ENCODE measurements around the gene PGM5. TPM values are rescaled to one million over a fixed set of nuclear protein-coding genes. Genes with fewer than 3 reads are reported as not detected.
"Not testable (repeated sequence)": the region's sequence is repeated elsewhere in the genome, so short reads cannot be mapped to it uniquely, and the experiment has no call there.

Gene PGM5
- total RNA-seq, 1 experiment from 2014 or later, result 4.2 TPM

- CTCF ChIA-PET; H3K36me3 ChIP-seq (ENCODE audit: control insufficient read depth, insufficient read depth, low read length); H3K4me3 ChIP-seq (ENCODE audit: low read depth, low read length); H3K9me3 Mint-ChIP-seq (ENCODE audit: unreplicated experiment); intact Hi-C loops (cut with micrococcal nuclease; ENCODE audit: unreplicated experiment); H3K4me3 Mint-ChIP-seq (ENCODE audit: unreplicated experiment); H3K27me3 ChIP-seq (replicated peaks; ENCODE audit: control insufficient read depth, insufficient read depth, low read length); H3K27me3 Mint-ChIP-seq (ENCODE audit: insufficient read depth, unreplicated experiment); POLR2A ChIA-PET; BruUV-seq (replicated peaks); H3K9me3 ChIP-seq; H3K36me3 Mint-ChIP-seq (ENCODE audit: insufficient read depth, unreplicated experiment); H3K4me1 ChIP-seq; H3K4me1 Mint-ChIP-seq (ENCODE audit: low read depth, unreplicated experiment); H3K27ac Mint-ChIP-seq (ENCODE audit: unreplicated experiment); DNase-seq: not testable (repeated sequence)
Observed at GRCh38 chr9:68329106-68329505, 27.3 kb upstream of the PGM5 start.

- H3K27ac Mint-ChIP-seq (ENCODE audit: unreplicated experiment); intact Hi-C loops (cut with micrococcal nuclease; ENCODE audit: unreplicated experiment): not testable (repeated sequence)
Observed at GRCh38 chr9:68330531-68331173, 25.8 kb upstream of the PGM5 start.

GRCh38 chr9:68332122-68332521 is 24.3 kb upstream of the PGM5 start:
- H3K27ac Mint-ChIP-seq (ENCODE audit: unreplicated experiment); H3K27me3 Mint-ChIP-seq (ENCODE audit: insufficient read depth, unreplicated experiment); H3K36me3 Mint-ChIP-seq (ENCODE audit: insufficient read depth, unreplicated experiment); H3K36me3 ChIP-seq (ENCODE audit: control insufficient read depth, insufficient read depth, low read length); H3K9me3 Mint-ChIP-seq (ENCODE audit: unreplicated experiment); H3K27me3 ChIP-seq (replicated peaks; ENCODE audit: control insufficient read depth, insufficient read depth, low read length); H3K4me3 Mint-ChIP-seq (ENCODE audit: unreplicated experiment); H3K4me3 ChIP-seq (ENCODE audit: low read depth, low read length); DNase-seq; POLR2A ChIA-PET; H3K4me1 Mint-ChIP-seq (ENCODE audit: low read depth, unreplicated experiment); intact Hi-C loops (cut with micrococcal nuclease; ENCODE audit: unreplicated experiment); BruUV-seq (replicated peaks); H3K9me3 ChIP-seq; CTCF ChIA-PET; H3K4me1 ChIP-seq: not testable (repeated sequence)

More at GRCh38 chr9:68330531-68331173, 25.8 kb upstream of the PGM5 start:
- H3K27me3 ChIP-seq (replicated peaks; ENCODE audit: control insufficient read depth, insufficient read depth, low read length); CTCF ChIA-PET; H3K27me3 Mint-ChIP-seq (ENCODE audit: insufficient read depth, unreplicated experiment); H3K4me1 ChIP-seq; H3K4me1 Mint-ChIP-seq (ENCODE audit: low read depth, unreplicated experiment); H3K36me3 Mint-ChIP-seq (ENCODE audit: insufficient read depth, unreplicated experiment); BruUV-seq (replicated peaks); H3K4me3 Mint-ChIP-seq (ENCODE audit: unreplicated experiment); POLR2A ChIA-PET; H3K9me3 ChIP-seq; H3K4me3 ChIP-seq (ENCODE audit: low read depth, low read length); DNase-seq; H3K9me3 Mint-ChIP-seq (ENCODE audit: unreplicated experiment); H3K36me3 ChIP-seq (ENCODE audit: control insufficient read depth, insufficient read depth, low read length): not testable (repeated sequence)

GRCh38 chr9:68335935-68336334 is 20.5 kb upstream of the PGM5 start:
- H3K4me3 Mint-ChIP-seq (ENCODE audit: unreplicated experiment); H3K4me1 ChIP-seq; H3K27me3 Mint-ChIP-seq (ENCODE audit: insufficient read depth, unreplicated experiment); BruUV-seq (replicated peaks); H3K36me3 Mint-ChIP-seq (ENCODE audit: insufficient read depth, unreplicated experiment); DNase-seq; H3K4me3 ChIP-seq (ENCODE audit: low read depth, low read length); CTCF ChIA-PET; H3K27me3 ChIP-seq (replicated peaks; ENCODE audit: control insufficient read depth, insufficient read depth, low read length); POLR2A ChIA-PET; intact Hi-C loops (cut with micrococcal nuclease; ENCODE audit: unreplicated experiment); H3K9me3 ChIP-seq; H3K27ac Mint-ChIP-seq (ENCODE audit: unreplicated experiment); H3K4me1 Mint-ChIP-seq (ENCODE audit: low read depth, unreplicated experiment); H3K9me3 Mint-ChIP-seq (ENCODE audit: unreplicated experiment); H3K36me3 ChIP-seq (ENCODE audit: control insufficient read depth, insufficient read depth, low read length): not testable (repeated sequence)

- H3K27me3 ChIP-seq (replicated peaks; ENCODE audit: control insufficient read depth, insufficient read depth, low read length); H3K4me3 Mint-ChIP-seq (ENCODE audit: unreplicated experiment); H3K4me1 ChIP-seq; intact Hi-C loops (cut with micrococcal nuclease; ENCODE audit: unreplicated experiment); H3K9me3 ChIP-seq; H3K27ac Mint-ChIP-seq (ENCODE audit: unreplicated experiment); CTCF ChIA-PET; H3K36me3 Mint-ChIP-seq (ENCODE audit: insufficient read depth, unreplicated experiment); H3K4me3 ChIP-seq (ENCODE audit: low read depth, low read length); H3K9me3 Mint-ChIP-seq (ENCODE audit: unreplicated experiment); H3K36me3 ChIP-seq (ENCODE audit: control insufficient read depth, insufficient read depth, low read length); DNase-seq; H3K27me3 Mint-ChIP-seq (ENCODE audit: insufficient read depth, unreplicated experiment); POLR2A ChIA-PET; BruUV-seq (replicated peaks); H3K4me1 Mint-ChIP-seq (ENCODE audit: low read depth, unreplicated experiment): not testable (repeated sequence)
Observed at GRCh38 chr9:68336639-68337339, 19.6 kb upstream of the PGM5 start.

- H3K4me3 Mint-ChIP-seq (ENCODE audit: unreplicated experiment); CTCF ChIA-PET; H3K27me3 Mint-ChIP-seq (ENCODE audit: insufficient read depth, unreplicated experiment); POLR2A ChIA-PET; BruUV-seq (replicated peaks); H3K27ac Mint-ChIP-seq (ENCODE audit: unreplicated experiment); H3K9me3 Mint-ChIP-seq (ENCODE audit: unreplicated experiment); H3K4me1 ChIP-seq; H3K9me3 ChIP-seq; H3K4me3 ChIP-seq (ENCODE audit: low read depth, low read length); H3K36me3 ChIP-seq (ENCODE audit: control insufficient read depth, insufficient read depth, low read length); H3K4me1 Mint-ChIP-seq (ENCODE audit: low read depth, unreplicated experiment); DNase-seq; H3K36me3 Mint-ChIP-seq (ENCODE audit: insufficient read depth, unreplicated experiment); intact Hi-C loops (cut with micrococcal nuclease; ENCODE audit: unreplicated experiment); H3K27me3 ChIP-seq (replicated peaks; ENCODE audit: control insufficient read depth, insufficient read depth, low read length): not testable (repeated sequence)
Observed at GRCh38 chr9:68338000-68338399, 18.4 kb upstream of the PGM5 start.

- CTCF ChIA-PET; H3K27me3 ChIP-seq (replicated peaks; ENCODE audit: control insufficient read depth, insufficient read depth, low read length); H3K27ac Mint-ChIP-seq (ENCODE audit: unreplicated experiment); H3K36me3 Mint-ChIP-seq (ENCODE audit: insufficient read depth, unreplicated experiment); H3K9me3 Mint-ChIP-seq (ENCODE audit: unreplicated experiment); H3K4me1 ChIP-seq; BruUV-seq (replicated peaks); H3K4me1 Mint-ChIP-seq (ENCODE audit: low read depth, unreplicated experiment); H3K27me3 Mint-ChIP-seq (ENCODE audit: insufficient read depth, unreplicated experiment); H3K4me3 ChIP-seq (ENCODE audit: low read depth, low read length); H3K9me3 ChIP-seq; H3K36me3 ChIP-seq (ENCODE audit: control insufficient read depth, insufficient read depth, low read length); intact Hi-C loops (cut with micrococcal nuclease; ENCODE audit: unreplicated experiment); POLR2A ChIA-PET; DNase-seq; H3K4me3 Mint-ChIP-seq (ENCODE audit: unreplicated experiment): not testable (repeated sequence)
Observed at GRCh38 chr9:68342265-68343025, 14.0 kb upstream of the PGM5 start.
